Endothelial cell of umbilical vein (primary cell): Measurements from ENCODE around the gene PRR15L.

Source experiments
- EZH2 ChIP-seq: IDR thresholded peaks from 2 replicates; pipeline ENCODE4 v1.6.1; 2012; ENCODE audit warnings: borderline replicate concordance, low read depth, mild to moderate bottlenecking, moderate library complexity, low read length, inconsistent platforms; ENCODE audit not compliant: severe bottlenecking
- FOS ChIP-seq: IDR thresholded peaks from 2 replicates; pipeline ENCODE4 v1.6.1; 2011; ENCODE audit warnings: mild to moderate bottlenecking, low read length, moderate library complexity, borderline replicate concordance; ENCODE audit not compliant: insufficient read depth
- MYC ChIP-seq: IDR thresholded peaks from one replicate; pipeline ENCODE4 v1.6.1; 2011; ENCODE audit warnings: mild to moderate bottlenecking, low read depth, low read length
- POLR2A ChIP-seq: IDR thresholded peaks from 2 replicates; pipeline ENCODE4 v1.6.1; 2012; ENCODE audit warnings: low read depth, mild to moderate bottlenecking, control low read depth, low read length
- POLR2AphosphoS5 ChIP-seq: IDR thresholded peaks from 2 replicates; pipeline ENCODE4 v1.6.1; 2012; ENCODE audit warnings: low read depth, mild to moderate bottlenecking, control low read depth, low read length, moderate library complexity; ENCODE audit not compliant: insufficient read depth
- TF ChIP-seq, protein P1 (sequence below), 2 donors: IDR thresholded peaks; 1 replicate in 1 of 2; 2 replicates in 1 of 2; pipeline ENCODE4 v1.5.1; 2011; ENCODE audit warnings: low read length in 2 of 2, mild to moderate bottlenecking in 2 of 2, moderate library complexity in 2 of 2, control low read depth in 1 of 2, inconsistent platforms in 1 of 2, low read depth in 1 of 2; ENCODE audit not compliant: insufficient read depth in 1 of 2; ENCODE audit errors: extremely low read depth in 1 of 2
- TF ChIP-seq, protein P2 (sequence below): IDR thresholded peaks from 2 replicates; pipeline ENCODE4 v1.6.1; 2011; ENCODE audit not compliant: insufficient read depth, insufficient read length

DNA sequence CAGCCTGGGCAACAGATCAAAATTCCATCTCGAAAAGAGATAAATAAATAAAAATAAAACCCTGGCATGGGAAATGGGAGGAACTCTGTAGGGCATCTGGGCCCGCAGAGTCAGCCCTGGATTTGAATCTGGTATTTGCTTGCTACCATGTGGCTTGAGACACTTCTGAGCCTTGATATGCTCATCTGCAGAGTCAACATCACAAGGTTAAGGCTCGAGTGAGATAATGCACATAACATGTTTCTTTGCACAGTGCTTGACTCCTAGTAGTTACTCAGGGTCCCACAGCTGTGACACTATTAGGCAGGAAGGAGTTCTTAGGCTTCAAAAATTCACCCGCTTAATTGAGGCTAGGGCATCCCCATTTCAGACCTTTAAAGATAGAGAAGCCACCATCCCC, 34.5 kb upstream of the PRR15L start:
- TF ChIP-seq, protein P1, sequence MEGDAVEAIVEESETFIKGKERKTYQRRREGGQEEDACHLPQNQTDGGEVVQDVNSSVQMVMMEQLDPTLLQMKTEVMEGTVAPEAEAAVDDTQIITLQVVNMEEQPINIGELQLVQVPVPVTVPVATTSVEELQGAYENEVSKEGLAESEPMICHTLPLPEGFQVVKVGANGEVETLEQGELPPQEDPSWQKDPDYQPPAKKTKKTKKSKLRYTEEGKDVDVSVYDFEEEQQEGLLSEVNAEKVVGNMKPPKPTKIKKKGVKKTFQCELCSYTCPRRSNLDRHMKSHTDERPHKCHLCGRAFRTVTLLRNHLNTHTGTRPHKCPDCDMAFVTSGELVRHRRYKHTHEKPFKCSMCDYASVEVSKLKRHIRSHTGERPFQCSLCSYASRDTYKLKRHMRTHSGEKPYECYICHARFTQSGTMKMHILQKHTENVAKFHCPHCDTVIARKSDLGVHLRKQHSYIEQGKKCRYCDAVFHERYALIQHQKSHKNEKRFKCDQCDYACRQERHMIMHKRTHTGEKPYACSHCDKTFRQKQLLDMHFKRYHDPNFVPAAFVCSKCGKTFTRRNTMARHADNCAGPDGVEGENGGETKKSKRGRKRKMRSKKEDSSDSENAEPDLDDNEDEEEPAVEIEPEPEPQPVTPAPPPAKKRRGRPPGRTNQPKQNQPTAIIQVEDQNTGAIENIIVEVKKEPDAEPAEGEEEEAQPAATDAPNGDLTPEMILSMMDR (IDR thresholded peaks at IDR 0.05; ENCODE audit: extremely low read depth in 1 of 2, insufficient read depth in 1 of 2, low read depth in 1 of 2, low read length in 2 of 2), result no peak
- TF ChIP-seq EZH2 (no peak), POLR2A (no peak), POLR2AphosphoS5 (no peak), MYC (no peak), FOS (no peak)
- TF ChIP-seq, protein P2, sequence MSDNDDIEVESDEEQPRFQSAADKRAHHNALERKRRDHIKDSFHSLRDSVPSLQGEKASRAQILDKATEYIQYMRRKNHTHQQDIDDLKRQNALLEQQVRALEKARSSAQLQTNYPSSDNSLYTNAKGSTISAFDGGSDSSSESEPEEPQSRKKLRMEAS, result no peak
